OCI-LY3 (cell line): ENCODE data around the gene WFDC10A.

Experiments
- EZH2phosphoT487 ChIP-seq: fragments of 200-600 bp; shearing (Covaris generic); IDR thresholded peaks from 2 replicates; pipeline ENCODE4 v1.6.1; 2018; ENCODE audit warnings: antibody characterized with exemption, mixed run types, low read depth
- TF ChIP-seq, protein P1 (sequence below): fragments of 200-600, 300-600 bp; sonication (generic); IDR thresholded peaks from 2 replicates; pipeline ENCODE4 v1.5.1; 2014; ENCODE audit warnings: antibody characterized with exemption, low read length, low read depth

DNA sequence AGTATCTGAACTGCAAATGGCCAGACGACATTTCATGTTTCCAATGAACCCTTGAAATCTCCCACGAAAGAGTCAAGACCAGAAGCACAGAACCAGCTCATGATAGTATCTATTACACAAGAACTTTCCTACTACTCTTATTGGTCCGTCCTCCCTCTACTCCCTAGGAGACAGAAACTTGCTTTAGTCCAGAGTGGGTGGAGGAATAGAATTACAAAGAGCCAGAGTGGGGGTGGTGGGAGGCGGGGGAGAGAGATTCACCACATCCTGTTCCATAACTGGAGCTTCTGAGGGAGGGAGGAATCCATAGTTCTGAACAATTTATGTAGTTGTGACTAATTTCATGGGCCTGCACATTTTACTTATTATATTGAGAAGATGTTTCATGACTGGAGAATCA is 18.5 kb upstream of the WFDC10A start:
- TF ChIP-seq, protein P1, sequence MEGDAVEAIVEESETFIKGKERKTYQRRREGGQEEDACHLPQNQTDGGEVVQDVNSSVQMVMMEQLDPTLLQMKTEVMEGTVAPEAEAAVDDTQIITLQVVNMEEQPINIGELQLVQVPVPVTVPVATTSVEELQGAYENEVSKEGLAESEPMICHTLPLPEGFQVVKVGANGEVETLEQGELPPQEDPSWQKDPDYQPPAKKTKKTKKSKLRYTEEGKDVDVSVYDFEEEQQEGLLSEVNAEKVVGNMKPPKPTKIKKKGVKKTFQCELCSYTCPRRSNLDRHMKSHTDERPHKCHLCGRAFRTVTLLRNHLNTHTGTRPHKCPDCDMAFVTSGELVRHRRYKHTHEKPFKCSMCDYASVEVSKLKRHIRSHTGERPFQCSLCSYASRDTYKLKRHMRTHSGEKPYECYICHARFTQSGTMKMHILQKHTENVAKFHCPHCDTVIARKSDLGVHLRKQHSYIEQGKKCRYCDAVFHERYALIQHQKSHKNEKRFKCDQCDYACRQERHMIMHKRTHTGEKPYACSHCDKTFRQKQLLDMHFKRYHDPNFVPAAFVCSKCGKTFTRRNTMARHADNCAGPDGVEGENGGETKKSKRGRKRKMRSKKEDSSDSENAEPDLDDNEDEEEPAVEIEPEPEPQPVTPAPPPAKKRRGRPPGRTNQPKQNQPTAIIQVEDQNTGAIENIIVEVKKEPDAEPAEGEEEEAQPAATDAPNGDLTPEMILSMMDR: no peak
- no peak for TF ChIP-seq EZH2phosphoT487
